NCI-H526 treated with DMSO at 0.1 percent for 48 hours (cell line): ENCODE data around the gene TRPC4AP.

Experiments
- DNase-seq: peaks from one replicate; lab custom pipeline; 2025; lab: John Stamatoyannopoulos, UW

TRPC4AP gene

DNA sequence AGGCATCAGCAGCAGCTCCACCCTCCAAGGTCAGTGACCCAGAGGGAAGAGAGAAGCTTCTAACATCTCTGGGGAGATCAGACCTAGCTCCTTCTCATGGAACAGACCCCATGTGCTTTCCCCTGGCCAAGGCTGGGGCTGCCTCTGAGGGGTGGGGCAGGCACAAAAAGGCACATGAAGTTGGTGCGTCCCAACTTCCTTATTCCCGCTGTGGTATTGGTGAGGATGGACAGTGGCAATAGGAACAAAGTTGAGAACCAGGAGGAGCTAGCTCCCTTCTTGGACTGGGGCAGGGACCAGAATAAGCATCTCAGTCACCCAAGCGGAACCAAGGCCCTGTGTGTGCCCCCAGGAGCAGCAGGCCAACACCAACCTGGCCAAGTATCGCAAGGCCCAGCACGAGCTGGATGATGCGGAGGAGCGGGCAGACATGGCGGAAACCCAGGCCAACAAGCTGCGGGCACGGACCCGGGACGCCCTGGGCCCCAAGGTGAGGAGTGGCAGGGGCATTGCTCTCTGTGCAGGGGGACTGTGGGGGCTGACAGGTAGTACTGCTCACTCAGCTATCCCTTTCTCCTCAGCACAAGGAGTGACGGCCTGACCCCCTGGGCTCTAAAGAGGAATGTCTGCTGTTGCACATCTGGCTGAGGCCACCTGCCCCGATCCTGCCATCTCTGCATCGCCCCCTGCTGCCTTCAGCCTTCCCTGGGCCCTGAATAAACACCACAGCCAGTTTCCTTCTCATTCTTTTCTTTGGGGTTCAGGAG is 90.8 kb downstream of the TRPC4AP start:
- DNase-seq, result no peak

DNA sequence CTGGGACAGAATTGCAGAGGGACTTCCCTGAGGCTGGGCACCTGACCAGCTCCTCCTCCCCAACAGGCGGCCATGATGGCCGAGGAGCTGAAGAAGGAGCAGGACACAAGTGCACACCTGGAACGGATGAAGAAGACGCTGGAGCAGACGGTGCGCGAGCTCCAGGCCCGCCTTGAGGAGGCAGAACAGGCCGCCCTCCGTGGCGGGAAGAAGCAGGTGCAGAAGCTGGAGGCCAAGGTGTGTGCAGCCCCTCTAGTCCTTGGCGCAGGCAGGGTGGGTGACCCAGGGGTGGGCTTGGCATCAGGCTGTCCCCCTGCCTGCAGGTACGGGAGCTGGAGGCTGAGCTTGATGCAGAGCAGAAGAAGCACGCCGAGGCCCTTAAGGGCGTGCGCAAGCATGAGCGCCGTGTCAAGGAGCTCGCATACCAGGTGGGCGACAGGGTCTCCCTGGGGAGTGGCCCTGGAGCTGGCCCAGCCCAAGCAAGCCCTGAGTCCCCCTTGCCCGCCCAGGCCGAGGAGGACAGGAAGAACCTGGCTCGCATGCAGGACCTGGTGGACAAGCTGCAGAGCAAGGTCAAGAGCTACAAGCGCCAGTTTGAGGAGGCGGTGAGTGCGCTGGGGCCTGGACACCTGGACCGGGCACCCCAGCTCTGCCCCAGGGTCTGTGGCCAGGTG is 91.5 kb downstream of the TRPC4AP start:
- DNase-seq, result no peak

DNA sequence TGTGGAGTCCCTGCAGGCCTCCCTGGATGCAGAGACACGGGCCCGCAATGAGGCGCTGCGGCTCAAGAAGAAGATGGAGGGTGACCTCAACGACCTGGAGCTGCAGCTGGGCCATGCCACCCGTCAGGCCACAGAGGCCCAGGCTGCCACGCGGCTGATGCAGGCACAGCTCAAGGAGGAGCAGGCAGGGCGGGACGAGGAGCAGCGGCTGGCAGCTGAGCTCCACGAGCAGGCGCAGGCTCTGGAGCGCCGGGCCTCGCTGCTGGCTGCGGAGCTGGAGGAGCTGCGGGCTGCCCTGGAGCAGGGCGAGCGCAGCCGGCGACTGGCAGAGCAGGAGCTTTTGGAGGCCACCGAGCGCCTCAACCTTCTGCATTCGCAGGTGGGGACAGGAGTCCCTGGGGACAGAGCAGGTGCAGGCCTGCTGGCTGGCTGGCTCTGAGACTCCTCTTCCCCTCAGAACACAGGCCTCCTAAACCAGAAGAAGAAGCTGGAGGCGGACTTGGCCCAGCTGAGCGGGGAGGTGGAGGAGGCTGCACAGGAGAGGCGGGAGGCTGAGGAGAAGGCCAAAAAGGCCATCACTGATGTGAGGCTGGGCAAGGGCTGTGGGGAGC is 92.2 kb downstream of the TRPC4AP start:
- DNase-seq, result peak; percentile 17

DNA sequence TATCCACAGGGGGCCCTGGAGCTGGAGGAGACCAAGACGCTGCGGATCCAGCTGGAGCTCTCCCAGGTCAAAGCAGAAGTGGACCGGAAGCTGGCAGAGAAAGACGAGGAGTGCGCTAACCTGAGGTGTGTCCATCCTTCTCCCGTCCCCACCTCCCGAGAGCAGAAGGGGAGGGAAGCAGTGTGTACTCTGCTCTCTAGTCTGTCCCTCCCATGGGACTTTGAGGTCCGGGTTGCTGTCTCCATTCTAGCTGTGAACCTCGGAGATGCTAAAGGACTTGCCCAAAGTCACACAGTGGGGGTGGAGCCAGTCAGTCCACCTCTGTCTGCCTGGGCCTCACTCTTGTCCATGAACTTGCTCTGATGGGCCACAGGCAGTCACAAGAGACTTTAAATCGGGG is 92.8 kb downstream of the TRPC4AP start:
- DNase-seq, result no peak

DNA sequence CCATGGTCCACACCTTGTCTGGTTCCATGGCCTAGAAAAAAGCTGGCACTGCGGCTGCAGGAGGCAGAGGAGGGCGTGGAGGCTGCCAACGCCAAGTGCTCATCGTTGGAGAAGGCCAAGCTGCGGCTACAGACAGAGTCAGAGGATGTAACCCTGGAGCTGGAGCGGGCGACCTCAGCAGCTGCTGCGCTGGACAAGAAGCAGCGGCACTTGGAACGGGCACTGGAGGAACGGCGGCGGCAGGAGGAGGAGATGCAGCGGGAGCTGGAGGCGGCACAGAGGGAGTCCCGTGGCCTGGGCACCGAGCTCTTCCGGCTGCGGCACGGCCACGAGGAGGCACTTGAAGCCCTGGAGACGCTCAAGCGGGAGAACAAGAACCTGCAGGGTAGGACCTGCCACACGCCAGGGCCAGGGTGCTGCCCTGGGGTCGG is 93.6 kb downstream of the TRPC4AP start:
- DNase-seq, result no peak

DNA sequence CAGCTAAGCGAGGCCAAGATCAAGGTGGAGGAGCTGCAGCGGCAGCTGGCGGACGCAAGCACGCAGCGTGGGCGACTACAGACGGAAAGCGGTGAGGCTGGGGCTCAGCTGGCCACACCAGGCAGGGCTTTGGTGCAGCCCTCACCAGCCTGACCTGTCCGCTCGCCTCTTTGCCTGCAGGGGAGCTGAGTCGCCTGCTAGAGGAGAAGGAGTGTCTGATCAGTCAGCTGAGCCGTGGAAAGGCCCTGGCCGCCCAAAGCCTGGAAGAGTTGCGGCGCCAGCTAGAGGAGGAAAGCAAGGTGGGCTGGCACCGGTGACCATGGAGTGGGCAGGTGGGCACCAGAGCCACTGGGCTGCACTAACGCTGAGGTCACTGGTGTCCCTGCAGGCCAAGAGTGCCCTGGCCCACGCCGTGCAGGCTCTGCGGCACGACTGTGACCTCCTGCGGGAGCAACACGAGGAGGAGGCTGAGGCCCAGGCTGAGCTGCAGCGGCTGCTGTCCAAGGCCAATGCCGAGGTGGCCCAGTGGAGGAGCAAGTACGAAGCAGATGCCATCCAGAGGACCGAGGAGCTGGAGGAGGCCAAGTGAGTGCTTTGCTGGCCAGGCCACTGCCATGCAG is 94.2 kb downstream of the TRPC4AP start:
- no peak for DNase-seq

DNA sequence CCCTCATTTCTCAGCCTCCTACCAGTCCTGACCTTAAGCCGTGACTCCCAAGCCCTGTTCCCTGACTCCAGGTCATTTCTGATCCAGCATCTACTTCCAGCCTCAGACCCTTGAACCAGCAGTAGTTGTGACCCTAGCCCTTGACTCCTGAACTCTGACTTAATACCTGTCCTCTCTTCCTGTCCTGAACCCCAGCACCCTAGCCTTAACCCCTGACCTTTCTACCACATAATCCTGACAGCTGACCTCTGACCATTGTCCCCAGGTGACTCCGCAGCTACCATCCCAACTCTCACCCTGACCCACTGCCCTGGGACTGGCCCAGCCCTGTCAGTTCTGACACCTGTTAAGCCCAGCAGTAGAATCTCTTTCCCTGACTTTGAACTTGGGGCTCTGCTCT is 94.8 kb downstream of the TRPC4AP start:
- DNase-seq, result no peak

DNA sequence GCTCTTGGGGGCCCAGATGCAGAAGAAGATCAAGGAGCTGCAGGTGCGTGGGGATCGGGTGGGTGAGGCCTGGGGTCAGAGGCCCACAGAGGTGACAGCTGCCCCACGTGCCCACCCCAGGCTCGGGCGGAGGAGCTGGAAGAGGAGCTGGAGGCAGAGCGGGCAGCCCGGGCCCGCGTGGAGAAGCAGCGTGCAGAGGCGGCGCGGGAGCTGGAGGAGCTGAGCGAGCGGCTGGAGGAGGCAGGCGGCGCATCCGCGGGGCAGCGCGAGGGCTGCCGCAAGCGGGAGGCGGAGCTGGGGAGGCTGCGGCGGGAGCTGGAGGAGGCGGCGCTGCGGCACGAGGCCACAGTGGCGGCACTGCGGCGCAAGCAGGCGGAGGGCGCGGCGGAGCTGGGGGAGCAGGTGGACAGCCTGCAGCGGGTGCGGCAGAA is 95.5 kb downstream of the TRPC4AP start:
- no peak for DNase-seq

DNA sequence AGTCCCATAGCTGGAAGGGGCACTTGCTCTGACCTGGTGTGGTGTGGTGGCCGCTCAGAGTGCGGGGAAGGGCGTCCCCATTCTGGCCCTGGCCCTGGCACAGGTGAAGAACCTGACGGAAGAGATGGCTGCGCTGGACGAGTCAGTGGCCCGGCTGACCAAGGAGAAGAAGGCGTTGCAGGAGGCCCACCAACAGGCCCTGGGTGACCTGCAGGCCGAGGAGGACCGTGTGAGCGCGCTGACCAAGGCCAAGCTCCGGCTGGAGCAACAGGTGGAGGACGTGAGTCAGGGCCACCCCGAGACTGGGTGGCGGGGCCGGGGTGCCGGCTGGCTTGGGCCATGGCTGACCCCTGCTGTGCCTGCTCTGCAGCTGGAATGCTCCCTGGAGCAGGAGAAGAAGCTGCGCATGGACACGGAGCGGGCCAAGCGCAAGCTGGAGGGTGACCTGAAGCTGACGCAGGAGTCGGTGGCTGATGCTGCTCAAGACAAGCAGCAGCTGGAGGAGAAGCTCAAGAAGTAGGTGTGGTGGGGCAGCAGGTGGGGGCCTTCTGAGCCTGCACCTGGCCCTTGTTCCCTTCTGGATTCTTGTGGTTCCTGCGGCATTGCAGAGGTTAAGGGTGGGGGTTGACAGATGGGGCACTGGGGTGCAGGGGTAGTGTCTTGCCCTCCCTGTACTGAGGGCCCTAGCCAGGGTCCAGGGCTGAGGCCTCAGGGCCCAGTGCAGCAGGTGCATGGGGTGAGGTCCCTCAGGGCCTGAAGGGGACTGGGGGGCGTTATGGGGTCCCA is 96.2 kb downstream of the TRPC4AP start:
- DNase-seq, result no peak

DNA sequence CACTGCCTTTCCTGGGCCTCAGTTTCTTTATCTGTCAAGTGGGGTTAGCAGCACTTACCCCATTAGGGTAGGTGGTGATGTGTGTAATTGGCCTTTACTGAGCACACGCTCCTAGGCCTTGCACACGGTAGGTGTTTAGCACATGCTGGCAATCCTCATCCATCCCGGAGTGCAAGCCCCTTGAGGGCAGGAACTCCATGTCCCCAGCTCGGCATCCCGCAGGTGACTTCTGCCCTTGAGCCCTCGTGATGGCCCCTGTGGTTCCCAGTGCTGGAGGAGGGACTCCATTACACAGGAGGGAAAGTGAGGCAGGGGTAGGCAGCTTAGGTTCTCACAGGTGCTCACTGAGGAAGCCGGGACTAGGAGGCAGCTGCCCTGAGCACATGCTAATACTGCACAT is 96.9 kb downstream of the TRPC4AP start:
- no peak for DNase-seq

DNA sequence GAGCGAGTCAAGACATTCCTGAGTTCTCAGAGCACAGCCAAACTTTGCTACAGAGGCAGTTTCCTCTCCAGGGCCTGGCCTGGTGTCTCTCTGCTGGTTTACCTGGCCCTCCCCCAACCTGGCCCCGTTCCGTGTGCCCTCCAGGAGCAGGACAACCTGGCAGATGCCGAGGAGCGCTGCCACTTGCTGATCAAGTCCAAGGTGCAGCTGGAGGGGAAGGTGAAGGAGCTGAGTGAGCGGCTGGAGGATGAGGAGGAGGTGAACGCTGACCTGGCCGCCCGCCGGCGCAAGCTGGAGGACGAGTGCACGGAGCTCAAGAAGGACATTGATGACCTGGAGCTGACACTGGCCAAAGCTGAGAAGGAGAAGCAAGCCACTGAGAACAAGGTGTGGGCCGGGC is 97.4 kb downstream of the TRPC4AP start:
- no peak for DNase-seq

DNA sequence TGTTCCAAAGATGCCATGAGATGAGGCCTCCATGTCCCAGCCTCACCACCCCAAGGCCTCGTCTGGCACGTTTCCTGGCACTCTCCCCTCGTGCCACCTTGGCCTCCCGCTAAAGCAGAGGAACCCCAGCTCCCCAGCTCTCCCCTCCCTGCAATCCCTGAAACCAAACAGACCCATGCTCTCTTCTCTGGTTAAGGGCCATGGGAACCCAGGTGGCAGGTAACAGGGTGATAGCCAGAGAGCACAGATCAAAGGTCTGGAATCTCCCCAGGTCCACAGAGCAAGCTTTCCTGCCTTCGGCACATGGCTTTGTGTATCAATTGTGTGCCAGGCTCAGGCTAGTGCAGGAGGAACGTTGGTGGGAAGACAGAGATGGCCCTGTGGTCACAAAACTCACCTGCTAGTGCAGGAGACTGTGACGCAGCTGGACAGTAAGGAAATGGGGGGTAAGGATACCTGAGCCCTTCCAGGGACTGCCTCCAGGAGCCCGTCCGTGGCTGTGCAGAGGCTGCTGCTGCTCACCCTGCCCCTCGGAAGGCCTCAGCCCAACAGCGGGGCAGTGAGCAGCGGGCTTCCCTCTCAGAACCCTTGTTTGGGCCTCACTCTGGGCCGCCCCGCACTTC is 98.0 kb downstream of the TRPC4AP start:
- no peak for DNase-seq

DNA sequence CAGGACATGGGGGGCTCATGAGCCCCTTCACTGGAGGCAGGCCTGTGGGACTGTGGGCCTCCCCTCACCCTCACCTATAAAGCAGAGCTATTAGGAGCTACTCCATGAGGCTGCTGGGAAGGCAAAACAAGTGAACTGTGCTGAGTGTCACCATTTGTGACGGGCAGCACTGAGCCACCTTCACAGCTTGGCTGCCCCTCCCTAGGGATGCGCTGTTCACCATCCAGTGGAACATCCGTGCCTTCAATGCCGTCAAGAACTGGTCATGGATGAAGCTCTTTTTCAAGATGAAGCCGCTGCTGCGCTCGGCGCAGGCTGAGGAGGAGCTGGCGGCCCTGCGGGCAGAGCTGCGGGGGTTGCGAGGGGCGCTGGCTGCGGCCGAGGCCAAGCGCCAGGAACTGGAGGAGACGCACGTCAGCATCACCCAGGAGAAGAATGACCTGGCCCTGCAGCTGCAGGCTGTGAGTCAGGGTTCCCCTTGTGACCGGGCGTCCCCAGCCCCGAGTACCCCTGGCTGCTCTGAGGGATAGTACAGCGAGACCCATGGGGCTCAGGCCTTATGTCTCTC is 98.6 kb downstream of the TRPC4AP start:
- no peak for DNase-seq

DNA sequence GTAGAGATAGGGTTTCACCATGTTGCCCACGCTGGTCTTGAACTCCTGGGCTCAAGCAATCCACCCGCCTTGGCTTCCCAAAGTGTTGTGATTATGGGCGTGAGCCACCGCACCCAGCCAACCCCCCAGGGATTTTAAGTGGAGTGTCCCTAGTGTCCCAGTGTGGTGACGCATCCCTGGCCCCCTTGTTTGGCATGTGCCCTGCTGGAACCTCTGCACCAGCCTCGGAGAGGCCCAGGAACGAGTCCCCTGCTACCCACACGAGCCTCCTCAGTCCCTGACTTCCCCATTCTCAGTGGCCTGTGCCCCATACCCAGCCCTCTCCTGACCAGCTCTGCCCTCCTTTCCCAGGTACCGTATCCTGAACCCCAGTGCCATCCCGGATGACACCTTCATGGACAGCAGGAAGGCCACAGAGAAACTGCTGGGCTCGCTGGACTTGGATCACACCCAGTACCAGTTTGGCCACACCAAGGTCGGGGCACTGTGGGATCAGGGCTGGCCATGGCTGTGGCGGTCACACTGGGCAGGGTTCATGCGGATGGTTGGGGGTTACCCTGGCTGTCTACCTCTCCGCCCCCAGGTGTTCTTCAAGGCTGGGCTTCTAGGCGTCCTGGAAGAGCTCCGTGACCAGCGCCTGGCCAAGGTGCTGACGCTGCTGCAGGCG is 99.7 kb downstream of the TRPC4AP start:
- no peak for DNase-seq

DNA sequence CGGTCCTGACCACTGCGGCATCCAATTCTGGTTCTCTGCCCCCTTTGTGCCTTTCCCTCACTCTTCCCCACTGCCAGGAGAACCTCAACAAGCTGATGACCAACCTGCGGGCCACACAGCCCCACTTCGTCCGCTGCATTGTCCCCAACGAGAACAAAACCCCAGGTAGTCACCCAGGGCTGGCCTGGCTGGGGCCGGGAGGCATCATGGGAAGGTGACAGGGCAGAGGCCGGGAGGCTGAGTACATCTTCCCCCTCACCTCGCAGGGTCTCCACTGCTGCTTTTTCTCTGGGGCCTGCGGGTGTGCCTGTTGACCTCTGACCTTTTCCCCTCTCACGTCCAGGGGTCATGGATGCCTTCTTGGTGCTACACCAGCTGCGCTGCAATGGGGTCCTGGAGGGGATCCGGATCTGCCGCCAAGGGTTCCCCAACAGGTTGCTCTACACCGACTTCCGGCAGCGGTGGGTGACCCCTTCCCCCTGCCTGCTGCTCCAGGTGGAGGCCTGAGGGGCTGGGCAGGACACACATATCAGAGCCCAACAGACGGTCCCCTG is 101.9 kb downstream of the TRPC4AP start:
- DNase-seq, result no peak

DNA sequence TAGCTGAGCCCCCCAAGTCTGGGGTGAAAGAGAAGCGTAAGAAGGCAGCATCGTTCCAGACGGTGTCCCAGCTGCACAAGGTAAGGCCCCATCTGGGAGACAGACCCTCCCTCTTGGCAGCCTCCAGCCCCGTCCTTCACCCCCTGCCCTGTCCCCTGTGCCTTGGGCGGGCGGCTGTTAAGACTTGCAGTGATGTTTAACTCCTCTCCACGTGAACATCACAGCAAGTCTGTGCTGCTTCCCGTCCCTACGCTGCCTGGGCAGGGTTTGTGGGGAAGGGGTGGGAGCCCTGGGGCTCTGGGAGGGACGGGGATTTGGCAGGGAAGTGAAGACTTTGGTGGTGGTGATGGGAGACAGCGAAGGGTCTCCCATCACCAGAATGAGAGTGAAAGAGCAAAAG is 102.4 kb downstream of the TRPC4AP start:
- DNase-seq, result no peak

DNA sequence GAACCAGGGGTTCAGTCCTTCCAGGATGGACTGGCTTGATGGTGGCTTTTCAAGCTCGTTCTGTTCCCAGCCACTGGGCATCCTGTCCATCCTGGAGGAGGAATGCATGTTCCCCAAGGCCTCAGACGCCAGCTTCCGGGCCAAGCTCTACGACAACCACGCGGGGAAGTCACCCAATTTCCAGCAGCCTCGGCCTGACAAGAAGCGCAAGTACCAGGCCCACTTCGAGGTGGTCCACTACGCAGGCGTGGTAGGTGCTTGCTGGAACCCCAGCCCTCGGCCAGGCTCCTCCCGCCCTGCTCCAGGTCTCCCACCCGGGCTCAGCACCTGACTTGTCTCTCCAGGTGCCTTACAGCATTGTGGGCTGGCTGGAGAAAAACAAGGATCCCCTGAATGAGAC is 102.9 kb downstream of the TRPC4AP start:
- no peak for DNase-seq

DNA sequence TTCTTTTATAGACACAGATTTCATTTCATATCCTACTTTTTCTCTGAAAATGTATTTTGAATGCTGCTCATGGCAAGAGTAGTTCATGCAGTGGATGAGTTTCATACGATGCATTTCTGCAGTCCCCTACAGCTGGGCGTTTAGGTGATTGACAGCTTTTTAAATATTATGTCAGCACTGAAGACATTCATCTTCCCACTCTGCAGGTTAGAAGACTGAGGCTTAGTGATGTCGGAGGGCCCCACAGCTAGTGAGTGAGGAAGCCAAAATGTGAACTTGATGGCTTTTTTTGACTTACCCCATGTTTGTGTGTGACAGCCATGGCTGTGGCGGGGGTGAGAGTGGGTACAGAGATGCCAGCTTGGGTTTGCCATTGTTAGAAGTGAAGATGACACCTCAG is 103.5 kb downstream of the TRPC4AP start:
- no peak for DNase-seq

DNA sequence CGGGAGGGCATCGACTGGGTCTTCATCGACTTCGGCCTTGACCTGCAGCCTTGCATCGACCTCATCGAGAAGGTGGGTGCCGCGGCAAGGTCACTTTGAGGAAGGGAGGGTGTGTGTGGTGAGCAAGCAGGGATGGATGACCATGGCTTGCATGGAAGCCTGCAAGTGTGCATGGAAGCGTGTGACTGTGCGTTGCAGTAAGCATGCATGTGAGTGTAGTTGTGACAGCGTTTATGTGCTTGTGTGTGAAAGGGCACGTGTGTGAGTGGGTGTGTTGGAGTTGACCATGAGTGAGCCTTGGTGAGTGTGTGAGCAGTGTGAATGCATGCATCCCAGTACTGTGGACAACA is 104.4 kb downstream of the TRPC4AP start:
- DNase-seq, result no peak
